M059J (cell line): Measurements from ENCODE around the gene DCAF5. TPM values are rescaled to one million over a fixed set of nuclear protein-coding genes. Genes with fewer than 3 reads are reported as not detected.

Experiments used
- DNase-seq: peaks from one replicate; pipeline ENCODE4 v3.0.0-alpha.2; 2012; ENCODE audit warnings: low read depth
- total RNA-seq: library from RNA; depleted of rRNA; stranded (reverse); fragments of >200 nt; shearing (Covaris generic); gene quantifications from 2 replicates; pipeline ENCODE4 v1.2.3, GENCODE V29; 2014

DCAF5 gene
- total RNA-seq, 1 experiment from 2014 or later = 26.1 TPM

GRCh38 chr14:69141550-69141949 is 11.4 kb downstream of the DCAF5 start:
- DNase-seq = no peak

DNA sequence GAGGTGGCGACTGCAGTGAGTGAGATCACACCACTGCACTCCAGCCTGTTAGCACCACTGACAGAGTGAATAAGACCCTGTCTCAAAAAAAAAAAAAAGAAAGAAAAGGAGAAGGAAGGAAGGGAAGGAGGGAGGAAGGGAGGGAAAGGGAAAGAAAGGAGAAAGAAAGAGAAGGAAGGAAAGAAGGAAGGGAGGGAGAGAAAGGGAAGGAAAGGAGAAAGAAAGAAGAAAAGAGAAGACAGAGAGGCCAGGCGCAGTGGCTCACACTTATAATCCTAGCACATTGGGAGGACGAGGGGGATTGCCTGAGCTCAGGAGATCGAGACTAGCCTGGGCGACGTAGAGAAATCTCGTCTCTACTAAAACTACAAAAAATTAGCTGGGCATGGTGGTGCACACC is 13.2 kb downstream of the DCAF5 start:
- no peak for DNase-seq

DNA sequence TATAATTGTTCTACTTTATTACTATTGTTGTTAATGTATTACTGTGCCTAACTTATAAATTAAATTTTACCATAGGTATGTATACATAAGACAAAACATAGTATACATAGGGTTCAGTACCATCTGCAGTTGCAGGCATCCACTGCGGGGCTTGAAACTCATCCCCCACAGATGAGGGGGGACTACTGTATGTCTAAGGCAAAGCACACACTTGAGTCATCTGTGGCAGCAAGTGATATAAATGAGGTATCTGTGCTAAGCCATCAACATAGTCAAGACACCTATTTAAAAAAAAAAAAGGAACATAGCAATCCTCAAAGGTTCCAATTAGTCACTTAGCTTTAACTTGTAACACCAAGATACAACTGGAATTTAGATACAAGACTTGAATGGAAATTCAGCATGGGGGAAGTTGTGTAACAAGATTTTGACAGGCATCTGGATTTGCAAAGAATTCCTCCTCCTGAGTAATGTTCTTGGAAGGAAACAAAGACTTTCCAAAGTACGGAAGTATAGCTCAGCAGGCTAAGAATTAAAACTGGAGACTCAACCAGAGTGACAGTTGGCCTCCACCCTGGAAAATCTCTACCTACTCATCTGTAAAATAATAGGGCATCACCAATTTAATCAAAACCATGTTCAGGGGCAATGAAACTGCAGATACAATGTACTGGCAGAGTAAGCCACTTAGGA is 14.9 kb downstream of the DCAF5 start:
- DNase-seq = peak; percentile 35

DNA sequence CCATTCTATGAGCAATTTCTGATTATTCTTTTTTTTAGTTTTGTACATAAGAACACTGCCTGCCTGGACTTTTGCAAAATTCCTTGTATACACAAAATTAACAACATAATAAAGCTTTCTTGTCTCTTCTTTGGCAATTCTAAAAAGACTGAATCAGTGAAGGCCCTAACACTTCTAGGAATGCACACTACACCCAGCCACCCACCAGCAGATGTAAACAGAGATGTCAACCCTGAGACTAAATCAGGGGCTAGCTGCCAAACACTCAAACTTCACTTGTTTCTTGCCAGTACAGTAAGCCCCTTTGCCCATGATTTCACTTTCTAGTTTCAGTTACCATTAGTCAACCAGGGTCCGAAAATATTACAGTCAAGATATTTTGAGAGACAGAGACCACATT is 15.5 kb downstream of the DCAF5 start:
- DNase-seq = no peak

- DNase-seq = no peak
These were observed 17.8 kb downstream of the DCAF5 start for GRCh38 chr14:69135133-69135532.

DNA sequence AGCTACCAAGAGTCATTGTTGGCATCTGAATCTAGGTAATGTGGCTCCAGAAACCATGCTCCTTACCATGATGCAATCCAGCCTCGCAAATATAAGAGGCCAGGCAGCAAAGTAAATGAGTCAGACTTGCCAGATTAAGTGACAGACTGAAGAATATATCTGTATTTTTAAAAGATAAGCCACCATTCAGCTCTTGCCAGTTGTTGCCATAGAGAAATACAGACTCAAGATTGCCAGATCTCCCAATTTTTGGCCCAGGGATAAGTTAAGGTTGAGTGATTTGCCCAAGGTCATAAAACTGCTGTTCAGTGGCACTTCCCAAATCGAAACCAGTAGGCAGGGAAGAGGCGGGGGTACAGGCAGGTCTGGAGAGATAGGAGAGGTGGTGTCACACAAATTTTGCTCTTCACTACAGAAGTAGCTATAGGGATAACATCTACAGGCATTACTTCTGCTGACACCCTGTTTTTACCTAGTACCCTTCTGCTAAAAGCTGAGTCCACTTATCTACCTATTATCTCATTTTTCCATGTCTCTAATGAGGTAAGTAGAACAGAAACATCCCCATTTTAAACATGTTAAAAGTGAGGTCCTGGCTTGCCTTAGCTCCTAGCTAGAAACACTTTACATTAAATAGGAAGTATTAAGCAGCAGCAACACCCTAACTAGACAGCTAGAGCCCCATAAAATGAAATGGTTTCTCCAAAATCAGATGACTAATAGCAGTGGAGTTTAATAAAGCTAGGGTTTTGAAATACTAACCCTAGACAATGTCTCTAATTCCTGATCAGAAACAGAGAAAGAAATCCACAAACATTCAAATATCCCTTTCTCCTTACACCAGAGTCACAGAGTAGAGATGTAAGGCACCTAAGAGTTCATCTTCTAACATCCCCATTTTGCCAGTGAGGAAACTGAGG is 19.5 kb downstream of the DCAF5 start:
- peak; percentile 78 for DNase-seq

DNA sequence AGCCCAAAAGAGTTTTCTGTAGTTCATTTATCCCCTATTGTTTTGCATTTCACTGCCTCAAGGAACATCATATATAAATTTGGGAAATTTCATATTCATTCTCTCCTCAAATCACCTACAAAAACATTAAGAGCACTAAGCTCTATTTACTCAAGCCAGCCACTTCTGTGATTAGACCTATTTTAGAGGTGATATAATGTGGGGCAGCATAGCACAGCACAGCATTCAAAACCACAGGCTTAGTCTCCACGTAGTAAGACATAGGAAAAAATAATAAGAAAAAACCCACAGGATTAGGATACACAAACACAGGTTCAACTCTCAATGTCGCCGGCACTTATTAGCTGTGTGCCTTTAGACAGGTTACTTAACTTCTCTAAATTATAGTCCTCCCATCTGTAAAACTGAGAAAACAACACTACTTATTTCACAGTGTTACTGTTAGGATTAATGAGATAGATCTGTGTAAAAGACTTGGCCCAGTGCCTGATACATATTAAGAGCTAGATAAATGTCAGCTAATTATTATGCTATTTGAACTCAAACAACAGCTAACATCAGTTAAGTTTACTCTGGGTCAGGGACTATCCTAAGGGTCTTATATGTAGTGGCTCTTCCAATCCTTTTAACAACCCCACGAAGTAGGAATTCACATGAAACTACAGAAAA is 20.3 kb downstream of the DCAF5 start:
- DNase-seq = no peak

- no peak for DNase-seq
These were observed 21.7 kb downstream of the DCAF5 start for GRCh38 chr14:69131176-69131575.

GRCh38 chr14:69129264-69129880 is 23.5 kb downstream of the DCAF5 start:
- peak; percentile 78 for DNase-seq

- no peak for DNase-seq
These were observed 34.6 kb downstream of the DCAF5 start for GRCh38 chr14:69118305-69118704.

DNA sequence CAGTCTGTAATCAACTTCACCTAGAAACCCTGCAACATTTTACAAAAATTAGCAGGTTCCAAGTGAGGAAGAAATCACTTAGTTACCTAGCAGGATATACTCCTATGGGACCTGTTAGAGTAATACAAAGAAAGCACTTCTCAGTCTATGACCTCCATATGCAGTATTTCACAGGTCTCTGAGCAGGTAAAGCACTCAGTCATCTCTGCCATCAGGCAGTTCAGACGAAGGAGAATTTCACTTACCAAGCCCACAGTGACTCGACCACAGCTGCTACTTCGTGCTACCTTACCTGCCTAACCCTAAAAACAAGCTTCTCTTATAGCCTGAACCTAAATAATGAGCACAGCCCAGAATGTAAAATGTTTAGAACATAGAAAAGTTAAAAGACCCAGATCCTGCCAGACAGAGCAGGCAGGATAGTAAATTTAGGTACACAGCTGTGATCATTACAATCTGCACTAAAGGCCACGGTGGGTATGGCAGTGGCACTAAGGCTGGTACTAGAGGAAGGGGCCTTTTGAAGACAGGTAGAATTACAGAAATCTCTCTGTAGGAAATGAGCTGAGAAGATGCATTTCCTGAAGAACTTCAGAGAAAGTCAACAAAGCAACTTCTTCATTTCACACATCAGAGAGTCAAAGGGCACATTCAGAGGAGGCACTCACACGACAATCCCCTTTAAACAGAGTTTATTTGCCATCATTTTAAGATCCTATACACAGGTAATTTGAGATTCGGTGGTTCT is 35.7 kb downstream of the DCAF5 start:
- no peak for DNase-seq

GRCh38 chr14:69115407-69116185 is 37.3 kb downstream of the DCAF5 start:
- DNase-seq = no peak

DNA sequence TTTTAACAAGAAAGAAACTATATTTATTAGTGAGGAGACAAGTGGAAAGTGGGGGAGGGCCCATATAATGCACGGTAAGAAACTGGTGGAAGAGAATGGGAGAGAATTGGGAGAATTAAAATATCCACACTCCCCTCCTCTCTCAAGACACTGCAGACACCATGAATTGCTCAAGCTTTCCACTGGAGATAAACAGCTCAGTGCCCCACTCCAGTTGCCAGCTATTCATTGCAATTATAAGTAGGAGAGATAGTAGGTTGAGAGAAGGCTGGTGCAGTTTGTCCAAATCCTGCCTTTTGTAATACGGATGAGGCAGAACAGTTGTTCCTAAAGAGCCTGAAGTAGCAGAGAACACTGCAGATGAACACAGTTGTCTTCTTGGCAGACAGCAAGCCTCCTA is 38.2 kb downstream of the DCAF5 start:
- no peak for DNase-seq

DNA sequence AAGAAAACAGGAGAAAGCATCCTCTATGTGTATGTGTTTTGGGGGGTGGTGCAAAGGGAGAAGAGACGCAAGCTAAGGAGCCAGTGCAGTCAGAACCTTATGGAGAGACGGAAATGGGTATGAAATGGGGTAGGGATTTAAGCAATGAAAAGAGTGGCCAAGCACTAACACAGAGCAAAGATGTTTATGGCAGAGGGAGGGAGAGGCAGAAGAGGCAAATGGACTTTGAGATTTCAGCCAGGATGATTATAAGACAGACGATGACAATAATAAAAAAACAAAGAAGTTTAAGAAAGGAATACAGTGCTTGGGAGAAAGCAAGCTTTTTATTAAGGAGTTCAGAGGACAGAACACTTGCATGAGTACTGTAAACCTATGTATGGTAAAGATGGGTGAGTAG is 44.6 kb downstream of the DCAF5 start:
- DNase-seq = no peak

- peak; percentile 72 for DNase-seq
These were observed 45.4 kb downstream of the DCAF5 start for GRCh38 chr14:69107407-69108003.

GRCh38 chr14:69106451-69106850 is 46.5 kb downstream of the DCAF5 start:
- DNase-seq = no peak

DNA sequence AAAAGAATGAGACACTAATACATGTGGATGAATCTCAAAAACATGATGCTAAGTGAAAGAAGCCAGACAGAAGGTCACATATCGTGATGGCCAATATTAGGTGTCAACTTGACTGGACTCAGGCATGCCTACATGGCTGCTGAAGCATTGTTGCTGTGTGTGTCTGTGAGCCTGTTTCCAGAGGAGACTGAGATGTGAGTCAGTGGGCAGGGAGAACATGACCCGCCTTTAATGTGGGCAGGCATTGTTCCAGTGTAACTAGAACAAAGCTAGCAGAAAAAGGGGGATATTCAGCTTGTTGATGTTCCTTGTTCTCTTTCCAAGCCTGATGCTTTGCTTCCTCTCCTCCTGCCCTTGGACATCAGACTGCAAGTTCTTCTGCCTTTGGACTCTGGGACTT is 47.6 kb downstream of the DCAF5 start:
- peak; percentile 64 for DNase-seq

DNA sequence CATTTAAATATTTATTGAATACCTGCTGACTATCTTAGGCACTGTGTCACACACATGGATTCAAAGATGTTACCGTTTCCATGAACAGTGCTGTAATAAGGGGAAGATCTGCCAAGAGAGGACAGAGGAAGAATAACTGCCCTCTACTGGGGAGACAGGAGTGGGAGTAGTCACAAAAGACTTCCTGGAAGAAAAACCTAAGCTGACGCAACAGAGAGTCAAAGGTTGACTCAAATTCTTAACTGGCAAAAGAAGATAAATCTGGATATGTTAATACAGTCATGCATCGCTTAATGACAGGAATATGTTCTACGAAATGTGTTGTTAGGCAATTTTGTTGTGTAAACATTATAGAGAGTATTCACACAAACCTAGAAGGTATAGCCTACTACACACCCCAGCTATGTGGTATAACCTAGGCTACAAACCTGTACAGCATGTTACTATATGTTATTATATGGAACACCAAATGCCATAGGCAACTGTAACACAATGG is 51.5 kb downstream of the DCAF5 start:
- peak; percentile 59 for DNase-seq

DNA sequence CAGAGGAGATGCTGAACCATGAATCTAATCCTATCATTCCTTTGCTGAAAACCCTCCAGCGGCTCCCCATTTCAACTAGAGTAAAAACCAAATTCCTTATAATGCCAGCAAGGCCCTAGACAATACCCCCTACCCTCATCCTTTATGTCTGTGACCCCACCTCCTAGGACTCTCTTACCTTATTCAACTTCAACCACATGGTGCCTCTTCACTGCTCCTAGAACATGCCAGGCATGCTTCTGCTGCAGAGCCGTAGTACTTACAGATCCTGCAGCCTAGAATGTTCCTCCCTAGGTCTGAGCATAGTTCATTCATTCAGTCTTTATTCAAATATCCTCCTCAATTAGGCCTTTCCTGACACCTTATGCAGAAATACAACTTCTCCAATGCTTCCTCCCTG is 54.9 kb downstream of the DCAF5 start:
- DNase-seq = no peak
